ENCODE measurements around the gene PSMC3. TPM values are rescaled to one million over a fixed set of nuclear protein-coding genes. Genes with fewer than 3 reads are reported as not detected.

The PSMC3 gene
- total RNA-seq, 2 donors from 2014 or later = 104 to 129 TPM

Small RNA genes lying within 50 kb of the gene (microRNA-seq; reads per million reads assigned to microRNA genes)
- gene MIR4487 (ENCODE audit: borderline microRNAs expressed in 2 of 2) = 0 reads per million in 2 donors

Other genes starting within 250 kb of the PSMC3 start
- gene ARFGAP2, start 249.6 kb downstream of the PSMC3 start, total RNA-seq = 10 to 100 TPM; 49.4 to 58.5 TPM
- 10 to 100 TPM; 33.1 to 47.4 TPM for gene PACSIN3, start 240.0 kb downstream of the PSMC3 start, total RNA-seq
- gene DDB2, start 211.5 kb downstream of the PSMC3 start, total RNA-seq = 10 to 100 TPM; 30.1 to 31.5 TPM
- 10 to 100 TPM; 18.0 to 25.1 TPM for gene ACP2, start 177.6 kb downstream of the PSMC3 start, total RNA-seq
- 10 to 100 TPM; 11.9 to 24.8 TPM for gene NR1H3, start 168.4 kb downstream of the PSMC3 start, total RNA-seq
- gene MADD, start 156.3 kb downstream of the PSMC3 start, total RNA-seq = 10 to 100 TPM; 32.4 to 32.5 TPM
- under 1 TPM; 0.19 to 0.37 TPM for gene MYBPC3, start 73.7 kb downstream of the PSMC3 start, total RNA-seq
- 10 to 100 TPM; 27.7 to 47.0 TPM for gene SPI1, start 47.9 kb downstream of the PSMC3 start, total RNA-seq
- gene SLC39A13, start 17.8 kb downstream of the PSMC3 start, total RNA-seq = 10 to 100 TPM; 96.1 to 98.1 TPM
- under 1 TPM; 0.33 to 0.69 TPM for gene RAPSN, start 22.7 kb upstream of the PSMC3 start, total RNA-seq
- gene CELF1, start 126.7 kb upstream of the PSMC3 start, total RNA-seq = 10 to 100 TPM; 83.8 to 96.3 TPM
- gene PTPMT1, start 139.2 kb upstream of the PSMC3 start, total RNA-seq = 10 to 100 TPM; 28.9 to 29.2 TPM
- gene KBTBD4, start 152.5 kb upstream of the PSMC3 start, total RNA-seq = 10 to 100 TPM in 1 of 2 donors, 1 to 10 TPM in 1; 9.5 to 12.3 TPM
- 10 to 100 TPM; 65.6 to 70.3 TPM for gene NDUFS3, start 152.6 kb upstream of the PSMC3 start, total RNA-seq
- 1 to 10 TPM; 3.4 to 7.2 TPM for gene FAM180B, start 160.2 kb upstream of the PSMC3 start, total RNA-seq
- gene C1QTNF4, start 168.0 kb upstream of the PSMC3 start, total RNA-seq = 1 to 10 TPM; 2.0 to 7.1 TPM
- gene MTCH2, start 216.1 kb upstream of the PSMC3 start, total RNA-seq = 10 to 100 TPM; 56.3 to 63.4 TPM